Osteoblast (primary cell): Measurements from ENCODE around the gene MED23. TPM values are rescaled to one million over a fixed set of nuclear protein-coding genes. Genes with fewer than 3 reads are reported as not detected.
A peak's percentile ranks its signal among the peaks of the same experiment; 100 is the strongest.

Source experiments
- DNase-seq: peaks from one replicate; pipeline ENCODE4 v3.0.0; 2011; ENCODE audit warnings: low spot score, mixed read lengths; ENCODE audit not compliant: insufficient read length; ENCODE audit errors: missing footprints
- H2AFZ ChIP-seq: 2 replicates; pipeline ENCODE4 v1.6.0; 2011; ENCODE audit warnings: mild to moderate bottlenecking, low read length
- H3K27ac ChIP-seq: 2 replicates; pipeline ENCODE4 v1.5.1; 2011; ENCODE audit warnings: mild to moderate bottlenecking, low read depth, low read length, moderate library complexity
- H3K27me3 ChIP-seq: 2 replicates; pipeline ENCODE4 v1.6.0; 2012; ENCODE audit warnings: mild to moderate bottlenecking, control low read depth, inconsistent platforms, low read length, moderate library complexity; ENCODE audit not compliant: insufficient read depth
- H3K36me3 ChIP-seq: 2 replicates; pipeline ENCODE4 v1.5.1; 2011; ENCODE audit warnings: mild to moderate bottlenecking, low read length, control low read depth, moderate library complexity; ENCODE audit not compliant: insufficient read depth
- H3K4me1 ChIP-seq: 2 replicates; pipeline ENCODE4 v1.5.1; 2011; ENCODE audit warnings: mild to moderate bottlenecking, low read length, control low read depth, moderate library complexity; ENCODE audit not compliant: insufficient read depth
- H3K4me2 ChIP-seq: 2 replicates; pipeline ENCODE4 v1.6.0; 2011; ENCODE audit warnings: mild to moderate bottlenecking, low read length; ENCODE audit not compliant: insufficient read depth
- H3K4me3 ChIP-seq: fragments of 200-600 bp; sonication (generic); 3 replicates; pipeline ENCODE4 v1.5.1; 2012; ENCODE audit warnings: mild to moderate bottlenecking, low read length, inconsistent platforms; ENCODE audit not compliant: insufficient read depth
- H3K79me2 ChIP-seq: 2 replicates; pipeline ENCODE4 v1.6.0; 2012; ENCODE audit warnings: mild to moderate bottlenecking, low read length, control low read depth, inconsistent platforms; ENCODE audit not compliant: insufficient read depth
- H3K9me3 ChIP-seq: 2 replicates; pipeline ENCODE4 v1.5.1; 2011; ENCODE audit warnings: low read depth, low read length, control low read depth
- H4K20me1 ChIP-seq: 2 replicates; pipeline ENCODE4 v1.6.0; 2012; ENCODE audit warnings: mild to moderate bottlenecking, low read length, control low read depth; ENCODE audit not compliant: insufficient read depth
- CTCF ChIP-seq: IDR thresholded peaks from 2 replicates; pipeline ENCODE4 v1.5.1; 2011; ENCODE audit warnings: mild to moderate bottlenecking, low read depth, low read length, moderate library complexity; ENCODE audit errors: extremely low read depth
- total RNA-seq: library from RNA; depleted of rRNA; stranded (reverse); fragments of >200 nt; gene quantifications from 2 replicates; pipeline ENCODE4 v1.2.3, GENCODE V29; 2012

Gene MED23
- total RNA-seq, 1 donor, result 34.0 TPM

GRCh38 chr6:131572686-131573415 is 55.2 kb downstream of the MED23 start, which contains the start of gene ARG1:
Gene ARG1 (plus strand): TSS chr6:131573226. CDS start chr6:131573283, 57 bp downstream.
- no peak within 1 kb of the TSS for H3K4me3 ChIP-seq
- no peak within 1 kb of the TSS for H2AFZ ChIP-seq
- peak; percentile 13 for DNase-seq
- no peaks in the 10 kb centered on the region for H4K20me1 ChIP-seq
- H3K79me2 ChIP-seq, result no peaks in the 10 kb centered on the region
- no peaks in the 10 kb centered on the region for H3K9me3 ChIP-seq
- no peaks in the 10 kb centered on the region for H3K36me3 ChIP-seq
- no peak within 1 kb of the TSS for H3K4me2 ChIP-seq
- no peak for TF ChIP-seq CTCF
- no peaks in the 10 kb centered on the region for H3K4me1 ChIP-seq
- no peak within 1 kb of the TSS for H3K27ac ChIP-seq
- no peaks in the 10 kb centered on the region for H3K27me3 ChIP-seq

GRCh38 chr6:131568726-131569125 is 59.3 kb downstream of the MED23 start:
- H3K79me2 ChIP-seq, result no peaks in the 10 kb centered on the region
- H2AFZ ChIP-seq, result no peak overlapping the region
- no peaks in the 10 kb centered on the region for H3K9me3 ChIP-seq
- no peaks in the 10 kb centered on the region for H3K4me1 ChIP-seq
- H3K4me3 ChIP-seq, result no peak overlapping the region
- no peak for TF ChIP-seq CTCF
- H3K27ac ChIP-seq, result no peak overlapping the region
- DNase-seq, result peak; percentile 2
- no peaks in the 10 kb centered on the region for H3K27me3 ChIP-seq
- no peak overlapping the region for H3K4me2 ChIP-seq
- H4K20me1 ChIP-seq, result no peaks in the 10 kb centered on the region
- H3K36me3 ChIP-seq, result no peaks in the 10 kb centered on the region

GRCh38 chr6:131565056-131565455 is 63.0 kb downstream of the MED23 start:
- no peak for DNase-seq
- no peak overlapping the region for H3K4me2 ChIP-seq
- no peaks in the 10 kb centered on the region for H3K4me1 ChIP-seq
- no peak for TF ChIP-seq CTCF
- no peaks in the 10 kb centered on the region for H3K36me3 ChIP-seq
- H3K4me3 ChIP-seq, result no peak overlapping the region
- no peaks in the 10 kb centered on the region for H4K20me1 ChIP-seq
- H3K27me3 ChIP-seq, result peaks cover 2% of the 10 kb centered on the region
- no peak overlapping the region for H2AFZ ChIP-seq
- H3K9me3 ChIP-seq, result no peaks in the 10 kb centered on the region
- H3K27ac ChIP-seq, result no peak overlapping the region
- H3K79me2 ChIP-seq, result no peaks in the 10 kb centered on the region

GRCh38 chr6:131561925-131562707 is 65.9 kb downstream of the MED23 start:
- DNase-seq, result no peak
- TF ChIP-seq CTCF, result no peak
- Histone ChIP-seq H3K36me3 (no peaks in the 10 kb centered on the region), H3K9me3 (no peaks in the 10 kb centered on the region), H2AFZ (no peak overlapping the region), H3K4me1 (no peaks in the 10 kb centered on the region), H3K79me2 (no peaks in the 10 kb centered on the region), H3K4me2 (no peak overlapping the region), H3K27ac (no peak overlapping the region), H4K20me1 (no peaks in the 10 kb centered on the region), H3K4me3 (no peak overlapping the region), H3K27me3 (peaks cover 2% of the 10 kb centered on the region)
